GM10248 (cell line): ENCODE data around the gene PSMB3.

Experiments used
- CTCF ChIA-PET: fragments of 300-600 bp; sonication (Branson Sonifier 250); formaldehyde crosslinking; extraction: SDS; loops from one replicate; lab custom pipeline; 2021; ENCODE audit warnings: antibody characterized with exemption; lab: Yijun Ruan, JAX
- POLR2A ChIA-PET: fragments of 350-650 bp; sonication (Branson Sonifier 250); formaldehyde crosslinking; extraction: SDS; loops from one replicate; lab custom pipeline; 2020; ENCODE audit warnings: antibody characterized with exemption; lab: Yijun Ruan, JAX
- DNase-seq: peaks from one replicate; pipeline ENCODE4 v3.0.0; 2012; ENCODE audit errors: extremely low spot score
- TF ChIP-seq, protein P1 (sequence below): IDR thresholded peaks from 2 replicates; pipeline ENCODE4 v1.5.1; 2012; ENCODE audit warnings: mild to moderate bottlenecking, low read depth; ENCODE audit errors: extremely low read depth, missing control alignments, control extremely low read depth

The PSMB3 gene

DNA sequence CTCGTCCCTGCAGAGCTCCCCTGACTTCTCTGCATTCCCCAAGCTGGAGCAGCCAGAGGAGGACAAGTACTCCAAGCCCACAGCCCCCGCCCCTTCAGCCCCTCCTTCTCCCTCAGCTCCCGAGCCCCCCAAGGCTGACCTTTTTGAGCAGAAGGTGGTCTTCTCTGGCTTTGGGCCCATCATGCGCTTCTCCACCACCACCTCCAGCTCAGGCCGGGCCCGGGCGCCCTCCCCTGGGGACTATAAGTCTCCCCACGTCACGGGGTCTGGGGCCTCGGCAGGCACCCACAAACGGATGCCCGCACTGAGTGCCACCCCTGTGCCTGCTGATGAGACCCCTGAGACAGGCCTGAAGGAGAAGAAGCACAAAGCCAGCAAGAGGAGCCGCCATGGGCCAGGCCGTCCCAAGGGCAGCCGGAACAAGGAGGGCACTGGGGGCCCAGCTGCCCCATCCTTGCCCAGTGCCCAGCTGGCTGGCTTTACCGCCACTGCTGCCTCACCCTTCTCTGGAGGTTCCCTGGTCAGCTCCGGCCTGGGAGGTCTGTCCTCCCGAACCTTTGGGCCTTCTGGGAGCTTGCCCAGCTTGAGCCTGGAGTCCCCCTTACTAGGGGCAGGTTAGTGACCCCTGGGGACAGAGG lies 36.1 kb upstream of the PSMB3 start:
- CTCF ChIA-PET = interaction anchor here (1.9 to 4.6 kb wide), 5 partner anchors 11 to 40 kb away, joined by 5 to 23 read pairs (median 18); partner anchors contain the start of genes CISD3 and MLLT6
- TF ChIP-seq, protein P1, sequence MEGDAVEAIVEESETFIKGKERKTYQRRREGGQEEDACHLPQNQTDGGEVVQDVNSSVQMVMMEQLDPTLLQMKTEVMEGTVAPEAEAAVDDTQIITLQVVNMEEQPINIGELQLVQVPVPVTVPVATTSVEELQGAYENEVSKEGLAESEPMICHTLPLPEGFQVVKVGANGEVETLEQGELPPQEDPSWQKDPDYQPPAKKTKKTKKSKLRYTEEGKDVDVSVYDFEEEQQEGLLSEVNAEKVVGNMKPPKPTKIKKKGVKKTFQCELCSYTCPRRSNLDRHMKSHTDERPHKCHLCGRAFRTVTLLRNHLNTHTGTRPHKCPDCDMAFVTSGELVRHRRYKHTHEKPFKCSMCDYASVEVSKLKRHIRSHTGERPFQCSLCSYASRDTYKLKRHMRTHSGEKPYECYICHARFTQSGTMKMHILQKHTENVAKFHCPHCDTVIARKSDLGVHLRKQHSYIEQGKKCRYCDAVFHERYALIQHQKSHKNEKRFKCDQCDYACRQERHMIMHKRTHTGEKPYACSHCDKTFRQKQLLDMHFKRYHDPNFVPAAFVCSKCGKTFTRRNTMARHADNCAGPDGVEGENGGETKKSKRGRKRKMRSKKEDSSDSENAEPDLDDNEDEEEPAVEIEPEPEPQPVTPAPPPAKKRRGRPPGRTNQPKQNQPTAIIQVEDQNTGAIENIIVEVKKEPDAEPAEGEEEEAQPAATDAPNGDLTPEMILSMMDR = no peak
- POLR2A ChIA-PET = no interaction called here
- DNase-seq = no peak

- POLR2A ChIA-PET = no interaction called here
- no peak for DNase-seq
- TF ChIP-seq, protein P1 = no peak
- CTCF ChIA-PET = interaction anchor here (1.9 to 4.6 kb wide), 5 partner anchors 11 to 40 kb away, joined by 5 to 23 read pairs (median 18); partner anchors contain the start of genes CISD3 and MLLT6
These were observed 35.3 kb upstream of the PSMB3 start for GRCh38 chr17:38717139-38717745.

- ChIA-PET CTCF (interaction anchor here (2.1 to 4.6 kb wide), 3 partner anchors 9 to 42 kb away, joined by 4 to 21 read pairs (median 20); no protein-coding TSS in a partner anchor), POLR2A (no interaction called here)
- TF ChIP-seq, protein P1 = no peak
These were observed 33.1 kb upstream of the PSMB3 start for GRCh38 chr17:38719289-38719942.

DNA sequence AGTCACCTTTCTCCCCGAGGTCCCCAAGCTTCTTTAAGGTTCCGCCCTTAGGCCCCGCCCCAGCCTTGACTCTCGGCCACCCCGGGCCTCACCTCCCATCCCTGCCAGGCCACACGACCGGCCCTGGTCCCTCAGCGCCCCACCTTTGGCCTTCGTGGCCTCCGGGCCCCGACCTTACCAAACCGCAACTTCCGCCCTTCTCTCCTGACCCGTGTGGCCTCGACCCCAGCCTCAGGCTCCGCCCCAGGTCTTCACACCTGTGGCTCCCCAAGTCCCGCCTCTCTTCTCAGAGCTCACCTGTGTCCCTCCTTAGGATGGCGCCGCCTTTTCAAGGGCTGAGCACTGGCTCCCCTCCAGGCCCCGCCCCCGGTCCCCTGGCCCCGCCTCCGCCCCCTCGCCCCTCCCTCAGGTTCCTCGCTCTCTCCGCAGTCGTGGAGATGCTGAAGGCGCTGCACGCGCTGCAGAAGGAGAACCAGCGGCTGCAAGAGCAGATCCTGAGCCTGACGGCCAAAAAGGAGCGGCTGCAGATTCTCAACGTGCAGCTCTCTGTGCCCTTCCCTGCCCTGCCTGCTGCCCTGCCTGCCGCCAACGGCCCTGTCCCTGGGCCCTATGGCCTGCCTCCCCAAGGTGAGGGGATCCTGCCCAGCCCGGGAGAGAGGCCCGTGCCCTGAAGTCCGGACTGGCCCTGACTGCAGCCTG lies 32.4 kb upstream of the PSMB3 start:
- TF ChIP-seq, protein P1 = no peak
- ChIA-PET CTCF (interaction anchor here (1.0 to 4.6 kb wide), 4 partner anchors 8 to 161 kb away, joined by 3 to 21 read pairs (median 12); no protein-coding TSS in a partner anchor), POLR2A (no interaction called here)
- no peak for DNase-seq

More at GRCh38 chr17:38719289-38719942, 33.1 kb upstream of the PSMB3 start:
- no peak for DNase-seq

DNA sequence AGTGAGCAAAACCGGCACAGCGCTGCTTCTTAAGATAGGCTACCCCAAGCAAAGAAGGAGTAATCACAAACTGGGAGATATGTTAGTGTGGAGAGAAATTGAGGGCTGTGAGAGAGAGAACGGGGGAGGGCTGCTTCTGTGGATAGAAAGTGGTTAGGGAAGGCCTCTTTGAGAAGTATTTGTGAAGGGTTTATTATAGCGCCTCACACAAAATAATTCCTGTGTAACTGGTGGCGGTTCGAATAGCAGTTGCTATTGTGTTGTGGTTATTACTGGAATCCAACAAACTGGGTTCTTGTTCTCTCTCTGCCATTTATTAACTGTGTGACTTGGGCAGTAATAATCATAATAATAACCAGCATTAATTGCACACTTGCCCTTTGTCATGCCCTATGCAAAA lies 31.6 kb upstream of the PSMB3 start:
- no peak for DNase-seq
- TF ChIP-seq, protein P1 = no peak
- CTCF ChIA-PET = interaction anchor here (1.0 to 2.7 kb wide), 2 partner anchors 15 to 162 kb away, joined by 3 to 18 read pairs; no protein-coding TSS in a partner anchor
- POLR2A ChIA-PET = no interaction called here
